IMR-90 (cell line): ENCODE results near the gene MGLL.

Experiments
- CHD1 ChIP-seq: IDR thresholded peaks from 2 replicates; pipeline ENCODE4 v1.6.1; 2012; ENCODE audit warnings: low read depth, low read length, improper control_type of control experiment
- CTCF ChIP-seq: conservative IDR thresholded peaks from 2 replicates; pipeline ENCODE4 v1.5.1; 2012; ENCODE audit warnings: mild to moderate bottlenecking, low read depth, low read length, improper control_type of control experiment
- NFE2L2 ChIP-seq: fragments of 150-350 bp; IDR thresholded peaks from 2 replicates; pipeline ENCODE4 v1.6.1; 2016; ENCODE audit warnings: low read depth, mild to moderate bottlenecking, low read length
- POLR2A ChIP-seq: IDR thresholded peaks from 2 replicates; pipeline ENCODE4 v1.6.1; 2012; ENCODE audit warnings: mild to moderate bottlenecking, low read depth, low read length
- RAD21 ChIP-seq: IDR thresholded peaks from 2 replicates; pipeline ENCODE4 v1.6.1; 2012; ENCODE audit warnings: low read length, improper control_type of control experiment
- SMC3 ChIP-seq: fragments of 150-350 bp; IDR thresholded peaks from 2 replicates; pipeline ENCODE4 v1.6.1; 2016; ENCODE audit warnings: low read depth, mild to moderate bottlenecking, antibody characterized with exemption, low read length, moderate library complexity
- USF2 ChIP-seq: fragments of 150-350 bp; IDR thresholded peaks from 2 replicates; pipeline ENCODE4 v1.6.1; 2017; ENCODE audit warnings: mild to moderate bottlenecking, antibody characterized with exemption, low read length, low read depth

DNA sequence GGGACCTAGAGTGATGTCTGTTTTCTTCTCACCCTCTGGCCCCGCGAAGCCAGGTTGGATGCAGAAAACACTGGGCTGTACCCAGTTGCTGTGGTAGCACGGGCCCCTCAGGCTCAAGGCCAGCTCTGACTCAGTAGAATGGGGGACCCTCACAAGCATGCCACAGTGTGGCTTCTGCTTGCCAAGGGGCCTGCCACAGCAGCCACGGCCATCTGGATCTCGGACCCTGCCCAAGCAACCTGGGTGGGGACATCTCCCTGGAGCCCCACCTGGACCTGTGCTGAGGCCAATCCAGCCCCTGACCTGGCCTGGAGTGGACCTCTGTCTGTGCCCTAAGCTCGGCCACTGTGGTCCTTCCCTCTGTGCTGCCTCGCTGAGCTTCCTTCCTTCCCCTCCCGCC, 59.0 kb downstream of the MGLL start:
- TF ChIP-seq POLR2A, result no peak
- no peak for TF ChIP-seq RAD21
- TF ChIP-seq CHD1, result no peak
- TF ChIP-seq USF2, result no peak
- no peak for TF ChIP-seq CTCF
- TF ChIP-seq NFE2L2, result no peak
- no peak for TF ChIP-seq SMC3
